CD4-positive, alpha-beta T cell (primary cell): ENCODE results near the gene ALAS1. TPM values are rescaled to one million over a fixed set of nuclear protein-coding genes. Genes with fewer than 3 reads are reported as not detected.

Experiments used
- ATAC-seq: fragments of 200-7000 bp; cut with Tn5 transposase; one replicate; pipeline ENCODE4 v1.10.0; 2022; ENCODE audit warnings: mild to moderate bottlenecking; ENCODE audit not compliant: poor library complexity
- CTCF ChIA-PET: fragments of 350-600 bp; sonication (Branson Sonifier 250); formaldehyde crosslinking; loops from one replicate; lab custom pipeline; 2021; ENCODE audit warnings: antibody characterized with exemption, inconsistent platforms; lab: Charles Lee
- POLR2A ChIA-PET: fragments of 350-600 bp; sonication (Branson Sonifier 250); formaldehyde crosslinking; loops from one replicate; lab custom pipeline; 2021; ENCODE audit warnings: antibody characterized with exemption, inconsistent platforms; lab: Charles Lee
- DNase-seq, 14 experiments: peaks; one replicate each; pipeline ENCODE4 v3.0.0-alpha.2; 2013 to 2020; ENCODE audit warnings: mixed read lengths in 2 of 14
- H3K27ac ChIP-seq, 2 donors: one replicate each; pipeline versions ENCODE4 v1.5.1 to v1.7.0; 2013; ENCODE audit warnings: low read length in 2 of 2, low read depth in 1 of 2, mild to moderate bottlenecking in 1 of 2
- H3K27me3 ChIP-seq, 2 experiments: 1 replicate in 1 of 2; 2 replicates in 1 of 2; pipeline versions ENCODE4 v1.6.1 to v1.7.0; 2013; ENCODE audit warnings: low read length in 2 of 2, control low read depth in 1 of 2, mild to moderate bottlenecking in 1 of 2, moderate library complexity in 1 of 2; ENCODE audit not compliant: insufficient read depth in 2 of 2, control insufficient read depth in 1 of 2
- H3K36me3 ChIP-seq: one replicate; pipeline ENCODE4 v1.6.1; 2013; ENCODE audit warnings: low read length, control low read depth; ENCODE audit not compliant: insufficient read depth
- H3K4me1 ChIP-seq: one replicate; pipeline ENCODE4 v1.6.1; 2013; ENCODE audit warnings: low read length, control low read depth; ENCODE audit not compliant: insufficient read depth
- H3K4me3 ChIP-seq: one replicate; pipeline ENCODE4 v1.5.1; 2013; ENCODE audit warnings: mild to moderate bottlenecking, low read length, moderate library complexity
- H3K9me3 ChIP-seq, 2 experiments: 1 replicate in 1 of 2; 2 replicates in 1 of 2; pipeline versions ENCODE4 v1.6.1 to v1.7.0; 2013; ENCODE audit warnings: low read length in 2 of 2, mild to moderate bottlenecking in 2 of 2, control low read depth in 1 of 2, moderate library complexity in 1 of 2; ENCODE audit not compliant: control insufficient read depth in 1 of 2, insufficient read depth in 1 of 2
- H3K27ac Mint-ChIP-seq: one replicate; pipeline ENCODE4 v1.8.0; 2020; ENCODE audit warnings: mixed read lengths
- H3K27me3 Mint-ChIP-seq: one replicate; pipeline ENCODE4 v1.8.0; 2021; ENCODE audit warnings: mixed read lengths
- H3K36me3 Mint-ChIP-seq: one replicate; pipeline ENCODE4 v1.8.0; 2021; ENCODE audit warnings: low read depth, mixed read lengths
- H3K4me1 Mint-ChIP-seq: one replicate; pipeline ENCODE4 v1.8.0; 2021; ENCODE audit warnings: low read depth, mixed read lengths
- H3K4me3 Mint-ChIP-seq: one replicate; pipeline ENCODE4 v1.8.0; 2020; ENCODE audit warnings: mild to moderate bottlenecking, mixed read lengths
- H3K9me3 Mint-ChIP-seq: one replicate; pipeline ENCODE4 v1.8.0; 2020; ENCODE audit warnings: mixed read lengths
- intact Hi-C, 2 experiments: fragments of 100-400 bp; cut with DNase I in 1 of 2; cut with micrococcal nuclease in 1 of 2; formaldehyde crosslinking; loops; one replicate each; pipeline versions ENCODE4 v1.15.1 to v1.9.0; 2023 to 2025; cut with DNase I, micrococcal nuclease
- total RNA-seq, 174 experiments: library from RNA in 2 of 174; stranded (reverse) in 2 of 174; gene quantifications; one replicate each; pipeline ENCODE4 v1.2.3 and lab custom pipeline; 2021 to 2026
- TF ChIP-seq, protein P1 (sequence below): fragments of 200-600 bp; IDR thresholded peaks from one replicate; pipeline ENCODE4 v1.8.0; 2022; ENCODE audit warnings: antibody characterized with exemption, mild to moderate bottlenecking

ALAS1 gene
- total RNA-seq, 2 experiments from 2014 or later: 6.0 to 7.0 TPM

DNA sequence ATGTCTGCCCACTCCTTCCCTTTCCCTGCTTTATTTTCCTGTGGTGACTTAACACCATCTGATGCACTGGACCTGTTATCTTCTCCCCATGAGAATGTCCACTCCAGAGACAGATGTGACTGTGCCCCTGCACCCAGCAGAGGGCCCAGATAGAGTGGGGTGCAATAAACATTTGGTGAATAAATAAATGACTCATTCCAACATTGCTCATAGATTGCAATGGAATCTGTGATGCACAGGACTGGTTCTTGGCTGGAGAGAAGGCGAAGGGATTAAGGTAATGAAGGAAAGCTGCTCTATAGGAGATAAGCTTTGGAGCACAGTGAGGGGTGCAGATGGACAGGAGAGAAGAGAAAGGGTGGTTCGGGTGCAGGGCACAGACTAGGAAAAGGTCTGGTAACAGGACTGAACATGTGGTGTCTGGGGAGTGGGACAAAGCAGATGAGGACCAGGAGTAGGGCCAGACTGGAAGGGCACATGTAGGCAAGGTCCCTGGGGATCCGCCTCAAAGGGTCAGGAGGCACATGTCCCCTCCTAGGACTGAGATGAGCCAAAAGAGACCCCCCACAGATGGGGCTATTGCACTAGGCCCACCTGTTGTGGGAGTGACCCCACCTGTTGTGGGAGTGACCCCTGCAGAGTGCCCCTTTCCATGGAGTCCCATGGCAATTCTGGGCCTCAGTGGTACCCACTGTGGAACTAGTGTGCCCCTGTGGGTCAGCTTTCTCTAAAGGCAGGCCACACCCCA is 26.3 kb upstream of the ALAS1 start:
- H3K9me3 Mint-ChIP-seq: no peaks in the 10 kb centered on the region
- no peaks in the 10 kb centered on the region for H3K27me3 ChIP-seq
- ChIA-PET POLR2A (no interaction called here), CTCF (no interaction called here)
- no peaks in the 10 kb centered on the region for H3K27me3 Mint-ChIP-seq
- H3K27ac Mint-ChIP-seq: no peak overlapping the region
- no peaks in the 10 kb centered on the region for H3K9me3 ChIP-seq
- H3K4me1 ChIP-seq: no peaks in the 10 kb centered on the region
- H3K36me3 Mint-ChIP-seq: no peaks in the 10 kb centered on the region
- H3K4me3 Mint-ChIP-seq: no peak overlapping the region
- no peaks in the 10 kb centered on the region for H3K36me3 ChIP-seq
- TF ChIP-seq, protein P1, sequence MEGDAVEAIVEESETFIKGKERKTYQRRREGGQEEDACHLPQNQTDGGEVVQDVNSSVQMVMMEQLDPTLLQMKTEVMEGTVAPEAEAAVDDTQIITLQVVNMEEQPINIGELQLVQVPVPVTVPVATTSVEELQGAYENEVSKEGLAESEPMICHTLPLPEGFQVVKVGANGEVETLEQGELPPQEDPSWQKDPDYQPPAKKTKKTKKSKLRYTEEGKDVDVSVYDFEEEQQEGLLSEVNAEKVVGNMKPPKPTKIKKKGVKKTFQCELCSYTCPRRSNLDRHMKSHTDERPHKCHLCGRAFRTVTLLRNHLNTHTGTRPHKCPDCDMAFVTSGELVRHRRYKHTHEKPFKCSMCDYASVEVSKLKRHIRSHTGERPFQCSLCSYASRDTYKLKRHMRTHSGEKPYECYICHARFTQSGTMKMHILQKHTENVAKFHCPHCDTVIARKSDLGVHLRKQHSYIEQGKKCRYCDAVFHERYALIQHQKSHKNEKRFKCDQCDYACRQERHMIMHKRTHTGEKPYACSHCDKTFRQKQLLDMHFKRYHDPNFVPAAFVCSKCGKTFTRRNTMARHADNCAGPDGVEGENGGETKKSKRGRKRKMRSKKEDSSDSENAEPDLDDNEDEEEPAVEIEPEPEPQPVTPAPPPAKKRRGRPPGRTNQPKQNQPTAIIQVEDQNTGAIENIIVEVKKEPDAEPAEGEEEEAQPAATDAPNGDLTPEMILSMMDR: no peak
- ATAC-seq: no peak
- no peak for DNase-seq
- no peak overlapping the region for H3K27ac ChIP-seq
- intact Hi-C loops: no loop called here
- no peaks in the 10 kb centered on the region for H3K4me1 Mint-ChIP-seq
- no peak overlapping the region for H3K4me3 ChIP-seq

GRCh38 chr3:52172262-52172757 is 25.6 kb upstream of the ALAS1 start:
- Mint-ChIP-seq H3K27me3 (no peaks in the 10 kb centered on the region), H3K4me3 (no peak overlapping the region), H3K27ac (no peak overlapping the region), H3K4me1 (no peaks in the 10 kb centered on the region), H3K36me3 (no peaks in the 10 kb centered on the region), H3K9me3 (no peaks in the 10 kb centered on the region)
- TF ChIP-seq, protein P1: no peak
- ATAC-seq (no peak), DNase-seq (no peak)
- intact Hi-C loops: no loop called here
- no peaks in the 10 kb centered on the region for H3K36me3 ChIP-seq
- no peaks in the 10 kb centered on the region for H3K9me3 ChIP-seq
- H3K4me3 ChIP-seq: no peak overlapping the region
- H3K27ac ChIP-seq: no peak overlapping the region
- no peaks in the 10 kb centered on the region for H3K27me3 ChIP-seq
- CTCF ChIA-PET: no interaction called here
- no peaks in the 10 kb centered on the region for H3K4me1 ChIP-seq
- POLR2A ChIA-PET: no interaction called here

- intact Hi-C loops: no loop called here
- TF ChIP-seq, protein P1: no peak
- POLR2A ChIA-PET: no interaction called here
- no peak for DNase-seq
- no peaks in the 10 kb centered on the region for H3K4me1 Mint-ChIP-seq
- no peaks in the 10 kb centered on the region for H3K27me3 ChIP-seq
- H3K27me3 Mint-ChIP-seq: no peaks in the 10 kb centered on the region
- H3K4me1 ChIP-seq: no peaks in the 10 kb centered on the region
- H3K4me3 ChIP-seq: no peak overlapping the region
- H3K9me3 Mint-ChIP-seq: no peaks in the 10 kb centered on the region
- no peaks in the 10 kb centered on the region for H3K9me3 ChIP-seq
- no peak for ATAC-seq
- CTCF ChIA-PET: no interaction called here
- no peak overlapping the region for H3K27ac ChIP-seq
- no peaks in the 10 kb centered on the region for H3K36me3 Mint-ChIP-seq
- no peaks in the 10 kb centered on the region for H3K36me3 ChIP-seq
- H3K4me3 Mint-ChIP-seq: no peak overlapping the region
- H3K27ac Mint-ChIP-seq: no peak overlapping the region
Observed at GRCh38 chr3:52173101-52173500, 24.9 kb upstream of the ALAS1 start.
